ENCODE measurements around the gene EPN1. TPM values are rescaled to one million over a fixed set of nuclear protein-coding genes. Genes with fewer than 3 reads are reported as not detected.

EPN1 gene
- total RNA-seq, 3 donors from 2014 or later (not counting 1 experiment from before 2014, with no cell fraction given) = 47.6 to 56.4 (median 51.8) TPM

- H3K9me3 ChIP-seq (ENCODE audit: control insufficient read depth, insufficient read depth, low read length) = no peaks in the 10 kb centered on the region
- H3K27ac ChIP-seq (ENCODE audit: low read length) = no peak overlapping the region
- Mint-ChIP-seq H3K27ac (no peak overlapping the region), H3K36me3 (no peaks in the 10 kb centered on the region), H3K4me3 (no peak overlapping the region), H3K9me3 (no peaks in the 10 kb centered on the region), H3K4me1 (peaks cover 0 to 4% of the 10 kb centered on the region in 2 donors), H3K27me3 (ENCODE audit: low read depth in 2 of 2) (no peaks in the 10 kb centered on the region)
- no peak overlapping the region for H3K4me3 ChIP-seq (ENCODE audit: low read length)
- peaks cover 3% of the 10 kb centered on the region for H3K4me1 ChIP-seq (ENCODE audit: control insufficient read depth, insufficient read depth, low read length)
- no peak for TF ChIP-seq CTCF (IDR thresholded peaks at IDR 0.05)
- ATAC-seq (no peak), DNase-seq (no peak)
- peaks cover 71% of the 10 kb centered on the region for H3K36me3 ChIP-seq (ENCODE audit: control insufficient read depth, insufficient read depth, low read length)
- WGBS (ENCODE audit: insufficient coverage) = 97% methylated on average over 19 of the region's 19 CpGs
- intact Hi-C loops (cut with micrococcal nuclease) = no loop called here
- no peaks in the 10 kb centered on the region for H3K27me3 ChIP-seq (ENCODE audit: control insufficient read depth, insufficient read depth, low read length)
Measured at GRCh38 chr19:55692681-55693081, 17.7 kb downstream of the EPN1 start.

GRCh38 chr19:55693336-55693974 is 18.4 kb downstream of the EPN1 start:
- H3K27ac Mint-ChIP-seq = no peak overlapping the region
- 98% methylated on average over 20 of the region's 20 CpGs for WGBS (ENCODE audit: insufficient coverage)
- intact Hi-C loops (cut with micrococcal nuclease) = no loop called here

GRCh38 chr19:55694241-55694655 is 19.2 kb downstream of the EPN1 start:
- no peak for DNase-seq

More at GRCh38 chr19:55693336-55693974, 18.4 kb downstream of the EPN1 start:
- Histone ChIP-seq H3K4me3 (ENCODE audit: low read length) (no peak overlapping the region), H3K36me3 (ENCODE audit: control insufficient read depth, insufficient read depth, low read length) (peaks cover 71% of the 10 kb centered on the region), H3K27me3 (ENCODE audit: control insufficient read depth, insufficient read depth, low read length) (no peaks in the 10 kb centered on the region), H3K27ac (ENCODE audit: low read length) (no peak overlapping the region), H3K4me1 (ENCODE audit: control insufficient read depth, insufficient read depth, low read length) (no peaks in the 10 kb centered on the region), H3K9me3 (ENCODE audit: control insufficient read depth, insufficient read depth, low read length) (no peaks in the 10 kb centered on the region)
- Mint-ChIP-seq H3K4me3 (no peak overlapping the region), H3K27me3 (ENCODE audit: low read depth in 2 of 2) (no peaks in the 10 kb centered on the region), H3K9me3 (no peaks in the 10 kb centered on the region), H3K4me1 (peaks cover 0 to under 1% of the 10 kb centered on the region in 2 donors), H3K36me3 (no peaks in the 10 kb centered on the region)
- no peak for DNase-seq
- no peak for TF ChIP-seq CTCF (IDR thresholded peaks at IDR 0.05)
- no peak for ATAC-seq

More at GRCh38 chr19:55694241-55694655, 19.2 kb downstream of the EPN1 start:
- no peaks in the 10 kb centered on the region for H3K36me3 Mint-ChIP-seq
- H3K27ac ChIP-seq (ENCODE audit: low read length) = no peak overlapping the region
- peaks cover 64% of the 10 kb centered on the region for H3K36me3 ChIP-seq (ENCODE audit: control insufficient read depth, insufficient read depth, low read length)
- H3K4me3 ChIP-seq (ENCODE audit: low read length) = no peak overlapping the region
- no peak for ATAC-seq
- intact Hi-C loops (cut with micrococcal nuclease) = no loop called here
- no peak for TF ChIP-seq CTCF (IDR thresholded peaks at IDR 0.05)
- H3K4me3 Mint-ChIP-seq = no peak overlapping the region
- H3K27me3 Mint-ChIP-seq (ENCODE audit: low read depth in 2 of 2) = no peaks in the 10 kb centered on the region
- no peaks in the 10 kb centered on the region for H3K9me3 Mint-ChIP-seq
- no peaks in the 10 kb centered on the region for H3K27me3 ChIP-seq (ENCODE audit: control insufficient read depth, insufficient read depth, low read length)
- WGBS (ENCODE audit: insufficient coverage) = 96% methylated on average over 15 of the region's 15 CpGs
- H3K9me3 ChIP-seq (ENCODE audit: control insufficient read depth, insufficient read depth, low read length) = no peaks in the 10 kb centered on the region
- no peaks in the 10 kb centered on the region for H3K4me1 Mint-ChIP-seq
- H3K4me1 ChIP-seq (ENCODE audit: control insufficient read depth, insufficient read depth, low read length) = no peaks in the 10 kb centered on the region
- H3K27ac Mint-ChIP-seq = no peak overlapping the region

All from natural killer cell (primary cell).